Panc1 (cell line): Measurements from ENCODE around the gene E2F8. TPM values are rescaled to one million over a fixed set of nuclear protein-coding genes. Genes with fewer than 3 reads are reported as not detected.

Source experiments
- ATAC-seq: fragments of 200-7000 bp; cut with Tn5 transposase; 2 replicates; pipeline ENCODE4 v1.9.1; 2020; ENCODE audit warnings: mild to moderate bottlenecking, moderate library complexity
- BruUV-seq: library from RNA; stranded (reverse); fragments of 400-500 nt; replicated peaks from 2 replicates; lab custom pipeline; 2021; lab: Mats Ljungman, UMichigan
- CTCF ChIA-PET: fragments of 300-600 bp; sonication (Branson Sonifier 250); formaldehyde crosslinking; loops from one replicate; lab custom pipeline; 2022; ENCODE audit warnings: antibody characterized with exemption; lab: Charles Lee
- POLR2A ChIA-PET: fragments of 300-600 bp; sonication (Branson Sonifier 250); formaldehyde crosslinking; loops from one replicate; lab custom pipeline; 2022; ENCODE audit warnings: antibody characterized with exemption; lab: Charles Lee
- DNase-seq: peaks from one replicate; pipeline ENCODE4 v3.0.0-alpha.2; 2010; ENCODE audit warnings: low read depth, low spot score
- H3K27ac ChIP-seq: 2 replicates; pipeline ENCODE4 v1.5.1; 2011; ENCODE audit warnings: mild to moderate bottlenecking, low read length, inconsistent platforms
- H3K27me3 ChIP-seq: fragments of 200-500 bp; sonication (Bioruptor generic); 2 replicates; pipeline ENCODE4 v1.6.0; 2014; ENCODE audit warnings: low read length, inconsistent platforms; ENCODE audit not compliant: control insufficient read depth, insufficient read depth
- H3K36me3 ChIP-seq: fragments of 200-500 bp; sonication (Bioruptor generic); 2 replicates; pipeline ENCODE4 v1.5.1; 2014; ENCODE audit warnings: inconsistent platforms, mild to moderate bottlenecking, low read length, moderate library complexity; ENCODE audit not compliant: control insufficient read depth, insufficient read depth
- H3K4me1 ChIP-seq: 2 replicates; pipeline ENCODE4 v1.5.1; 2011; ENCODE audit warnings: inconsistent platforms, mild to moderate bottlenecking, low read length, moderate library complexity; ENCODE audit not compliant: control insufficient read depth, insufficient read depth
- H3K4me3 ChIP-seq, 2 experiments: 2 replicates each; pipeline ENCODE4 v1.5.1; 2011 to 2012; ENCODE audit warnings: low read depth in 2 of 2, low read length in 2 of 2, mild to moderate bottlenecking in 2 of 2, inconsistent platforms in 1 of 2, moderate library complexity in 1 of 2
- H3K9me3 ChIP-seq: fragments of 200-500 bp; sonication (Bioruptor generic); 2 replicates; pipeline ENCODE4 v1.5.1; 2014; ENCODE audit warnings: low read depth, mild to moderate bottlenecking, inconsistent platforms, low read length, moderate library complexity; ENCODE audit not compliant: control insufficient read depth, insufficient read depth
- CTCF ChIP-seq: fragments of 450-650 bp; IDR thresholded peaks from 2 replicates; pipeline ENCODE4 v1.5.1; 2017; ENCODE audit warnings: mild to moderate bottlenecking
- POLR2AphosphoS5 ChIP-seq: IDR thresholded peaks from 2 replicates; pipeline ENCODE4 v1.6.1; 2012; ENCODE audit warnings: mild to moderate bottlenecking, low read depth, low read length, moderate library complexity
- REST ChIP-seq, 2 experiments: IDR thresholded peaks; 2 replicates each; pipeline ENCODE4 v1.6.1; 2011 to 2012; ENCODE audit warnings: low read depth in 2 of 2, control low read depth in 1 of 2, low read length in 1 of 2, mild to moderate bottlenecking in 1 of 2, moderate library complexity in 1 of 2; ENCODE audit not compliant: insufficient read depth in 1 of 2
- SIN3A ChIP-seq: IDR thresholded peaks from 2 replicates; pipeline ENCODE4 v1.6.1; 2012; ENCODE audit warnings: low read depth, mild to moderate bottlenecking, low read length, moderate library complexity, borderline replicate concordance; ENCODE audit not compliant: insufficient read depth
- TCF7L2 ChIP-seq: IDR thresholded peaks from 2 replicates; pipeline ENCODE4 v1.6.1; 2011; ENCODE audit warnings: mild to moderate bottlenecking, low read depth, low read length, inconsistent platforms
- in situ Hi-C: cut with HindIII; loops from 2 replicates; pipeline ENCODE4 v1.10.0; 2016; ENCODE audit warnings: low sequenced_read_pairs, low pct_unique_long_range_greater_than_20kb
- intact Hi-C: fragments of 100-400 bp; cut with micrococcal nuclease; formaldehyde crosslinking; loops from one replicate; pipeline ENCODE4 v1.10.0; 2022; ENCODE audit not compliant: unreplicated experiment
- total RNA-seq: library from RNA; stranded (reverse); gene quantifications from one replicate; pipeline ENCODE4 v1.2.1, GENCODE V29; 2021; ENCODE audit not compliant: unreplicated experiment

The E2F8 gene
- total RNA-seq, 1 experiment from 2014 or later = 14.2 TPM

- no peaks in the 10 kb centered on the region for H3K4me1 ChIP-seq
- ChIA-PET CTCF (no interaction called here), POLR2A (no interaction called here)
- no peaks in the 10 kb centered on the region for H3K27me3 ChIP-seq
- BruUV-seq = no TSS peak
- H3K36me3 ChIP-seq = 0 out of 2 replicates have a peak, but pooled peaks cover under 1% of the 10 kb centered on the region
- no peak for DNase-seq
- no peak overlapping the region for H3K27ac ChIP-seq
- intact Hi-C loops = no loop called here
- H3K9me3 ChIP-seq = no peaks in the 10 kb centered on the region
- TF ChIP-seq TCF7L2 = no peak
- TF ChIP-seq CTCF = no peak
- no peak for TF ChIP-seq REST (IDR thresholded peaks at IDR 0.05; ENCODE audit: insufficient read depth in 1 of 2, low read depth in 2 of 2, low read length in 1 of 2)
- TF ChIP-seq SIN3A = no peak
- TF ChIP-seq POLR2AphosphoS5 = no peak
- no peak overlapping the region for H3K4me3 ChIP-seq
- ATAC-seq = no peak
- in situ Hi-C loops = no loop called here
Measured at GRCh38 chr11:19181531-19182261, 59.0 kb downstream of the E2F8 start.

- Histone ChIP-seq H3K36me3 (0 out of 2 replicates have a peak, but pooled peaks cover 7% of the 10 kb centered on the region), H3K27me3 (no peaks in the 10 kb centered on the region), H3K9me3 (no peaks in the 10 kb centered on the region), H3K4me1 (no peaks in the 10 kb centered on the region), H3K4me3 (no peak overlapping the region), H3K27ac (no peak overlapping the region)
- ChIA-PET POLR2A (no interaction called here), CTCF (no interaction called here)
- TF ChIP-seq REST (IDR thresholded peaks at IDR 0.05; ENCODE audit: insufficient read depth in 1 of 2, low read depth in 2 of 2, low read length in 1 of 2) (no peak), POLR2AphosphoS5 (no peak), SIN3A (no peak), CTCF (no peak), TCF7L2 (no peak)
- intact Hi-C loops (no loop called here), in situ Hi-C loops (no loop called here)
- DNase-seq (no peak), ATAC-seq (no peak)
- BruUV-seq = no TSS peak
Measured at GRCh38 chr11:19176629-19177186, 64.0 kb downstream of the E2F8 start.
